ENCODE data around the gene HNRNPM.

Gene HNRNPM

GRCh38 chr19:8498295-8498694, 53.5 kb downstream of the HNRNPM start:
- H3K27me3 ChIP-seq (ENCODE audit: insufficient read depth, poor library complexity, severe bottlenecking) = no peaks in the 10 kb centered on the region
- H3K27ac ChIP-seq (replicated peaks) = peak overlapping the region; percentile 98
- TF ChIP-seq SPI1 (IDR thresholded peaks at IDR 0.05; ENCODE audit: borderline replicate concordance, low read depth) = no peak
- TF ChIP-seq POLR2AphosphoS5 (IDR thresholded peaks at IDR 0.05; ENCODE audit: low read depth) = peak; percentile 35
- no peak for TF ChIP-seq CTCF (IDR thresholded peaks at IDR 0.05; ENCODE audit: insufficient read depth, low read length)
- TF ChIP-seq REST (IDR thresholded peaks at IDR 0.05; ENCODE audit: insufficient replicate concordance, low read depth) = no peak
- H3K4me3 ChIP-seq (replicated peaks; ENCODE audit: insufficient read depth, low read length) = peak overlapping the region; percentile 77
- no peak for DNase-seq (ENCODE audit: low read depth in 1 of 2, low spot score in 1 of 2)

- Histone ChIP-seq H3K4me3 (replicated peaks; ENCODE audit: insufficient read depth, low read length) (peak overlapping the region; percentile 77), H3K27ac (replicated peaks) (peak overlapping the region; percentile 98)
- TF ChIP-seq REST (IDR thresholded peaks at IDR 0.05; ENCODE audit: insufficient replicate concordance, low read depth) (no peak), CTCF (IDR thresholded peaks at IDR 0.05; ENCODE audit: insufficient read depth, low read length) (no peak), POLR2AphosphoS5 (IDR thresholded peaks at IDR 0.05; ENCODE audit: low read depth) (no peak), SPI1 (IDR thresholded peaks at IDR 0.05; ENCODE audit: borderline replicate concordance, low read depth) (no peak), GABPA (IDR thresholded peaks at IDR 0.05; ENCODE audit: low read depth) (no peak)
Observed at GRCh38 chr19:8499048-8499833, 54.5 kb downstream of the HNRNPM start.

GRCh38 chr19:8500158-8500557, 55.4 kb downstream of the HNRNPM start:
- H3K4me3 ChIP-seq (replicated peaks; ENCODE audit: insufficient read depth, low read length) = peak overlapping the region; percentile 77
- TF ChIP-seq CTCF (IDR thresholded peaks at IDR 0.05; ENCODE audit: insufficient read depth, low read length) (no peak), SPI1 (IDR thresholded peaks at IDR 0.05; ENCODE audit: borderline replicate concordance, low read depth) (peak; percentile 80), POLR2AphosphoS5 (IDR thresholded peaks at IDR 0.05; ENCODE audit: low read depth) (peak; percentile 98), GABPA (IDR thresholded peaks at IDR 0.05; ENCODE audit: low read depth) (no peak), REST (IDR thresholded peaks at IDR 0.05; ENCODE audit: insufficient replicate concordance, low read depth) (peak; percentile 61)
- peak; percentile 96 to 99 for DNase-seq (ENCODE audit: low read depth in 1 of 2, low spot score in 1 of 2)
- H3K27me3 ChIP-seq (ENCODE audit: insufficient read depth, poor library complexity, severe bottlenecking) = no peaks in the 10 kb centered on the region
- peak overlapping the region; percentile 98 for H3K27ac ChIP-seq (replicated peaks)

More at GRCh38 chr19:8499048-8499833, 54.5 kb downstream of the HNRNPM start:
- no peak for DNase-seq (ENCODE audit: low read depth in 1 of 2, low spot score in 1 of 2)
- H3K27me3 ChIP-seq (ENCODE audit: insufficient read depth, poor library complexity, severe bottlenecking) = no peaks in the 10 kb centered on the region

All from HL-60 (cell line).